ENCODE results near the gene ZNF408.
"Not testable (repeated sequence)": the region's sequence is repeated elsewhere in the genome, so short reads cannot be mapped to it uniquely, and the experiment has no call there.

ZNF408 gene

DNA sequence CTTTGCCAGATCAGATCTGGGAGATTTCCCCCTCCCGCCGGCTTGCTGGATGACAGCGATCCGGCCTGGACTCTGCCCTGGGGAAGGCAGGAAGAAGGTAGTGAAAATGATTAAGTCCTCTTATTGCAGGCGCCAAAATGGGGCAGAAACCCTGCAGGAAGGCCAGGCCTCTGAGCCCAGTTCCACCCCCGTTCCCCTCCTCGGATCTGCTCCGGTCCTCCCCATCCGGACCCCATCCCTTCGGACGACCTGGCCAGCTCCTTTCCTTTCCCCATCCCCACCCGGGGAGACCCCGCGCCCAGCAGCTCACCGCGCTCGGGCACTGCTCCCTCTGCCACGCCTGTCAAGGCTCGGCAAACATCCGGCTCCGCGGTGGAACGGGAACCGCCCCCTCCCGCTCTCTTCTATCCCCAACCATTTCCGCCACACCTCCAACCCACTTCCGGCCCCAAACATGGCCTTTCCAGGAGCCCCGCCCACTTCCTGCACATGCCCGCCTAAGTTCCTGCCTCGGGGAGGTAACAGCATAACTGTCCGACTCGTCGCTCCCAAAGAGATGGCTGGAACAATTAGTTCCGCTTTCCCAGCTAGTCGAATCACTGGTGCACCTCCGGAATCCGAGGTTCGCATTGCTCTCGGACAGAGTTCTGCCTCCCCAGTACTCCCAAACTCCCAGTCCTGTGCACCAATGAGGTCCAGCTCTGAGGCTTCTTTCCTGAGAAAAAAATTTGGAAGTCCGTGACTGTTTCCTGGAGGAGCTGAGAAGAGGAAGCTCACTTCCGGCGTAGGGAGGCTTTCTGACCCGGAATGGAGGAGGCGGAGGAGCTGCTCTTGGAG, at the start of gene ZNF408, which contains the start of gene ARHGAP1:
ZNF408 (plus strand) TSS at position 791 of the 837 bp plus-strand sequence; CDS start at position 808, 17 bp downstream.
ARHGAP1 (minus strand) TSS at position 379 of the 837 bp plus-strand sequence. CDS start 4,512 bp downstream, outside the sequence.
- DNase-seq, result peak; percentile 98

DNA sequence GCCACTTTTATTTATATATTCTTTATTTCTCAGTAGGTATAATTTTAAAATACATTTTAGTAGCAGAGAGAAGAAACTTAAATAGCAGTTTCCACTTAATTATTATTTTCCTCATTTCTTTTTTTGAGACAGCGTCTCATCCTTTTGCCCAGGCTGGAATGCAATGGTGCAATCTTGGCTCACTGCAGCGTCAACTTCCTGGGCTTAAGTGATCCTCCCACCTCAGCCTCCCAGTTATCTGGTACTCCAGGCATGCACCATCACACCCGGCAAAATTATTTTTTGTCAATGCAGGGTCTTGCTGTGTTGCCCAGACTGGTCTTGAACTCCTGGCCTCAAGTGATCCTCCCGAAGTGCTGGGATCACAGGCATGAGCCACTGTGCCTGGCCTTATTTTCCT, 45.2 kb upstream of the ZNF408 start:
- no peak for DNase-seq

DNA sequence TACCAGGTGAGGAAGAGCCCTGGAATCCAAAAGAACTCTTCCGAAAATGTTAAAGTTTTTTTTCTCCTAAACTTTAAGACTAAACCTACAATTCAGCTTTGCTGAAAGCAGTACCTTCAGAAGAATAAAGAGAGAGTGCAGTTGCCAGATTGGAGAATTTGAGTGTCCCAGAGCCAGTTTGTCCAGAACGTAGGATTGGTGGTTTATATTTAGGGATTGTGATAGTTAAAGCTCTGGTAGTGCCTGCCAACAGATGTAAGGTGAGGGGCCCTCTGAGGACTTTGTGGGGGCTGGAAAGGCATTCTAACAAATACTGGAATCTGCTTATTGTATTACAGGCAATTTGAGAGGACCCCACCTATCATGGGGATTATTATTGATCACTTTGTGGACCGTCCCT, 43.6 kb upstream of the ZNF408 start:
- DNase-seq, result no peak

DNA sequence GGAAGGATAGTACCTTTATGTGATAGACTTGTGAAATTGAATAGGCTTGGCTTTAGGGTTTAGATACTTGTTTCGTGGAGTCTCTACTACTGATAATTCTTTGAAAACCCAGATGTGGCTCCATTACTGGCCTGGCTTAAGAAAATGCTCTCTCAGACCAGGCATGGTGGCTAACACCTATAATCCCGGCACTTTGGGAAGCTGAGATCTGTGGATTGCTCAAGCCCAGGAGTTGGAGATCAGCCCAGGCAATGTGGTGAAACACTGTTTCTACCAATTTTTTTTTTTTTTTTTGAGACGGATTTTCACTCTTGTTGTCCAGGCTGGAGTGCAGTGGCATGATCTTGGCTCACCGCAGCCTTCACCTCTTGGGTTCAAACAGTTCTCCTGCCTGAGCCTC, 42.6 kb upstream of the ZNF408 start:
- DNase-seq, result no peak

DNA sequence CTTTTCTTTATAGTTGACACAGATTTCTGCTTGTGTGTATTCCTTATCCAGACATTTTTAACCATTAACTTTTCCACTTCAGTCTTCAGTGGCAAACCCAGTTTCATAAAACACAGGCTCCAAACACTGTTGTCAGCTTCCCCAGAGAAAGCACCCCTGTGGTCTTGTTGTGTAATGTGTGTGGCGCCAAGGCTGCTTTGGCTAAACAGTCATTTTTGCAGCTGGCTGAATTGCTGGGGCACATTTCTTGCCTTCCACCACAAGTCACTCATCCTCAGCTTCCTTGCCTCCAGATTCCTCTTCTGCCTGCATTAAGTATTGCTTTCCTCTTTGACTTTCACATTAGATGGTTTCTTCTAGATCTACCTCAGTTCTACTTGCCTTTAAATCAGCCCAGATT, 40.9 kb upstream of the ZNF408 start:
- DNase-seq, result no peak

DNA sequence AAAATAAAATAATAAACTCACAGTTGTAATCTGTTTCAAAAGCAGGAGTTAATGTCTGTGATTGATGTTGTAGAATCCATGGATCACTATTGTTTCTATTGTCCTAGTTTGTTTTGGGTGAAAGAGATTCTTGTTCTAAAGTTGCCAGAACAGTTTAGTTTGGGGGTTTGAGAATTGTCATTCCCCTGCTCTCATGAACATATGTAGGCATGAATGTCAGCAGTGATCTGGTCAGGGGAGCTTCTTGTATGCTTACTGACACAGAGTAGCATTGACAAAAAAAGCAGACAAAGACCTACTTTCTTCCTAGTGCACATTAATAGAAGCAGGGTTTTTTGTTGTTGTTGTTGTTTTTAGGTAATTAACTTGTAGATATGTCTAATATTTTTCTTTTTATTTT, 39.0 kb upstream of the ZNF408 start:
- DNase-seq, result no peak

DNA sequence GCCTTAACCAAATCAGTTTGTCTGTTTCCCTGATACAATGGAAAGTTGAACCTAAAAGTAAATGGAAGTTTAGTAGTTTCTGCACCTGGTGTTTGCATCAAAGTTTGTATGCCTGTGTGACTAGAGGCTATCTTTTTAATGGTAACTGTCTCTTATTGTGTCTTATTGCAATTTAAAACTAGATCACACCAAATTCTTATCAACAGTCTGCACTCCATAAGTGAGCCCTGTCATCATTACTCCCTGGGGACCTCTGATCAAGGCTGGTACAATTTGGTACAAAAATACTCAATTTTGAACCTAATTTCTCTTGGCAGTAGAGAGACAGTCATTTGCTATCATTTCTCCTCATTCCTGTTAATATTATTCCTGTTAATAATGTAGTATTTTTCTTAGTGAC, 38.5 kb upstream of the ZNF408 start:
- no peak for DNase-seq

DNA sequence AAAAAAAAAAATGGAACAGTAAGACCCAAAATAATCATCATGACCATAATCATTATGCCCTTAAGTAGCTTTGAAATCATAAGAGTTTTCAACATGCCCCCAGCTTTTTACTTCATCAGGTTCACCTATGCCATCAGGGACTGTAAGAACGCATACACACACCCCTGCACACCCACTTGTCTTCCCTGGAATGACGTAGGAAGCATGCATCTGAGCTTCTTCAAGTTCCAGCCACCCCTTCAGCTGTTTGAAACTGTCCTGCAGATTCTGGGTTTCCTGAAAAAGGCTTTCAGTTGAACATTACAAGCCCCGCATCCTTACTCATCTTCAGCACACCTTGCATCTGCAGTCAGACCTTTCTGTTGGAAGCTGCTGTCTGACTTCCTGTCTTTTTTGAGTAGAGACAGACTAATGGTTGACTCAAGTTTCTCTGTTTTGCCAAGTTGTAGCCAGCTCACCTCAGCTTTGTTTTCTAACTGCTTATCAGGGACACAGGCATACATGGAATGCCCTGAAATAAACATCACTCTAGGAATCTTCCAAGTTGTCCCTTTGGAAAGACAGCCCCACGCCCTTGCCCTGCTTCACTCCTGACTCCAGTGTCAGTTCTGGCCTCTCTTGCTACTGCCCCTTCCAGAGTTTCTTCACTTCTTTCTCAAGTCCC, 37.4 kb upstream of the ZNF408 start:
- no peak for DNase-seq

DNA sequence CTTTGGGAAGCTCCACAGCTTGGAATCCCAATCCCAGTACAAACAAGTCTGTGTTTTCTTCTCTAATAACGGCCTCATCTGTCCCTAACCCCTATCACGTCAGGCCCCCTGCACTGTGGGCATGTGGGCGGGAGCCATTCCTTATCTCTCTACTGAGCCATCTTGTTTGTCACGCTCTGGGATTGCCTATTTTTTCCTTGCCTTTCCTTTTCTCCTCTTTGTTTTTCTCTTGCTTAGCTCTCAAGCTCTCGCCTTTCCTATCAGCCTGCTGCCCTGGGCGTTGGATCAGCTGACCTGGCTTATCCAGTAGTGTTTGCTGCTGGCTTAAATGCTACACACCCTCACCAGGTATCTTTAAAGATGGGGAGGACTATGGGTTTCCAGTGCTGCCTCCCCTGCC, 36.2 kb upstream of the ZNF408 start:
- DNase-seq, result no peak

DNA sequence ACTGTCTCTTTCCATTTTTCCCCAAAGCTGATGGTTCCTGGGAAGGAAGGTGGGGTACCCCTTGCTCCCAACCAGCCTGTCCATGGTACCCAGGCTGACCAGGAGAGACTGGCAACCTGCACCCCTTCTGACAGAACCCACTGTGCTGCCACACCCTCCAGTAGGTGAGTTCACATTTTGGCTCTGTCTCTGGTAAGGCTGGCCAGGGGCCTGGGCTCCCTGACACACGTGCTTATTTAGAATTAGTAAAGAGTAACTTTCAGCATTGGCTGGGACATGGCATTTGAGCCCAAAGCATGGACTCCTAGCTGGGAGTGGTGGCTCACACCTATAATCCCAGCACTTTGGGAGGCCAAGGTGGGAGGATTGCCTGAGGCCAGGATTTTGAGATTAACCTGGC, 35.5 kb upstream of the ZNF408 start:
- no peak for DNase-seq

DNA sequence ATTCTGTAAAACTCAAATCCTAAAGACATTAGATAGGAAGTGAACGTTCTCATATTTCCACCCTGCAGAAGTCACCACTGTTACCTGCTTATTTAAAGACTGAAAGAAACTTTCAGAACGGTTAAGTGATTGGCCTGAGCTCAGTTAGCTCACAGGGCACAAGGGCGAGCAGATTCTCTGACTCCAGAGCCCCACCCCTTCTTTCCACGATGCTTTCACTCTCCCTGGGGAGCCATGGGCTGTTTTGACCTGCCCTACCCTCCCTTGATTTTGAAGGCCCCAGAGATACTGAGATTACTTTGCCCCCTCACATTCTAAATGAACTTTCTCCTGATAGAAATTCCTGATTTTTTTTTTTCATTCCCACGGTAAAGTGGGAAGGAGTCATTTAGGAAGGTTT, 34.3 kb upstream of the ZNF408 start:
- DNase-seq, result no peak

DNA sequence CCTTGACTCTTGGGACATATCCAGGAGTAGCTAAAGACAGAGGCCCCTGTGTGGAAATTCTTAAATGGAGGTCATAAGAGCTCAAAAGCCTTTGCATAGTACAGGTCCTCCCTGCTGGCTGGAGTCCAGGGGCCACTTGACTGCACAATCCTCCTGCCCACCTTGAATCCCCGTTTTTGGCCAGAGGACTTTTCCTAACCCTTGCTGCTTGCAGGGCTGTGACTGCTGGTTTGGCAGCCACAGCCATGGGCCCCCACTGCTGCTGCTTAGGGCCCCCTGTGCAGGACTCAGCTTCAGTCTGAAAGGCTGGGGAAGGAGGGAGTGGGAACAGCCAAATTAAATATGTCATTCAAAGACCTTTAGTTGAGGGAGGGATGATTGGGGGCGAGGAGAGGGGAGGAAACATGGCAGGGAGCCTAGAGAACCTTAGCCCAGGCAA, 33.8 kb upstream of the ZNF408 start:
- no peak for DNase-seq

DNA sequence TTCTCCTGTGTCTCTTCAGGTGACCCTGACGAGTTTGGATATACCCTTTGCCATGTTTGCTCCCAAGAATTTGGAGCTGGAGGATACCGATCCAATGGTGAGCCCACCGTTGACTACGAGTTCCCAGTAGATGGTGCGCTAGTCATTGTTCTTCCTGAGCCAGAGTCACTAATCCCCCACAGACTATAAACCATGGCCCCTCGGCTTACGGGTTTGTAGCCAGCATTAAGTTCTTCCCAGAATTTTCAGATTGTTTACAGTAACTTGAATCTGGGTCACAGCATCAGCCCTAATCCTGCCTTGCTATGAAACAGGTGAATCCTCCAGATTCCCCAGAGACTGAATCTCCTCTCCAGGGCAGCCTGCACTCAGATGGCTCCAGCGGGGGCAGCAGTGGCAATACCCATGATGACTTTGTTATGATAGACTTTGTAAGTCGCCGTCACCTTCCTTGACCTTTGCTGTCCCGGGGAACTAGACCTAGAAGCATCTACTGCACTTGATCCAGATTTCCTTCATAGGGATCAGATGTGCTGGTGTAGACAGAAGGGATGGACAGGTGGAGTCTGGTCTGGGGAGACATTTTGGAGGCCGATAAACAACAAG, 32.2 kb upstream of the ZNF408 start:
- no peak for DNase-seq

DNA sequence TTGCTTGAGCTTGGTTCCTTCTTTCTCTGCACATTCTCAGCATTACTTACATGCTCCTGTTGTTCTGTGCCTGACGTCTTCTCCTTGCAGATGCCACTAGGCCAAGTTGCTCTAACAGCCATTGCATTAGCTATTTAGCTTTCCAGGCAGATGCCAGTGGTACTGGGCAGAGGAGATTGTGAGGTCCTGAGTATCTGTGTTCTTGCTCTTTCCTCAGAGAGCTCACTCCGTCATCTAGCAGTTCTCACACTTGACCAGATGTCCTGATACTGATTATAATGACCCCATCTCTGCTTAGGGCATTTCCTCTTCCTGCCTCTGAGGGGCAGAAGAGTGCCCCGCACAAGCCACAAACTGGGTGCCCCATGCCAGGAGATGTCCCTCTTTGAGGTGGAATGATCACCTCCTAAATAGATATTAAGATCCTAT, 31.1 kb upstream of the ZNF408 start:
- DNase-seq, result no peak

DNA sequence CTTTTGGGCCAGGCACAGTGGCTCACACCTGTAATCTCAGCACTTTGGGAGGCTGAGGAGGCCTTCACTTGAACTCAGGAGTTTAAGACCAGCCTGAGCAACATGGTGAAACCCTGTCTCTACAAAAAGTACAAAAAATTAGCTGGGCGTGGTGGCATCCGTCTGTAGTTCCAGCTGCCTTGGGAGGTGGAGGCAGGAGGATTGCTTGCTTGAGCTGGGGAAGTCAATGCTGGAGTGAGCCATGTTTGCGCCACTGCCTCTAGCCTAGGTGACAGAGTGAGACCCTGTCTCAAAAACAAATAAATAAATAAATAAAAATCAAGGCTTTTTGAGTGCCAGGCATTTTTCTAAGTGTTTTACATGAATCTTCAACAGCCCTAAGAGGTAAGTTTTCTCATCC, 30.3 kb upstream of the ZNF408 start:
- DNase-seq, result not testable (repeated sequence)

DNA sequence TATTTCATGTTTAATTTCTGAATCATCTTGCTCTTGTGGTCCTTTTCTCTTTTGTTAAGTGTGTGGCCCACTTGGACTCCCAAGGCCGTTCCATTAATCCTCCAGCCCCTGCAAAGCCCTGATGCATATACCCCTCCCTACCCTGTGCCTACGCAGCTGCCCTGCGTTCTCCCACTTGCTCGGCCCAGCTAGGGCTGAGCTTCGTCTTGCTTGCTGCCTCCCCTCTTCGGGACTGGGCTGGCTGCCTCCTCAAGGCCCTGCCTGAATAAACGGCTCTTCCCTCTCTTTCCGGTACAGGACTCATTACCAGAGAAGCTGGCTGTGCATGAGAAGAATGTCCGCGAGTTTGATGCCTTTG, 28.9 kb upstream of the ZNF408 start:
- no peak for DNase-seq

DNA sequence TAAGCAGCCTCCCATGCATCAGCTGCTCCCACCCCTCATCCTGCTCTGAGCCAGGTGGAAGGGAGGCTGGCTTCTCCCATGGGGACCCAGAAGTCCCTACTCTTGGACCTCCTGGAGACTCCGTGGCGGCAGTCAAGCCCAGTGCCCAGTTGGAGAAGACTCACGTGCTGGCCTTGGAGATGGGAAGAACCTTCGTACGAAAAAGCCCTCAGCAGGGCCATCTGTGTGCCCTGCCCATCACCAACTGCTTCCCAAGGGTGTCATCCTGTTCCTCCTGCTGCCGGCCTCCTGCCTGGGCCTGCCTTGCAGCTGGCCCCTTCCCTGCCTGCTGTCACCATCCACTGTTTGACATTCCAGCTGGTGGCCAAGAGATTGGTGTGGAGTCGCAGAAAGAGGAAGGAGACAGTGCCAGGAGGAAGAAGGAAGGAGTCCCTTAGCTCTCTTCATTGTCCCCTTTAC, 28.4 kb upstream of the ZNF408 start:
- no peak for DNase-seq

DNA sequence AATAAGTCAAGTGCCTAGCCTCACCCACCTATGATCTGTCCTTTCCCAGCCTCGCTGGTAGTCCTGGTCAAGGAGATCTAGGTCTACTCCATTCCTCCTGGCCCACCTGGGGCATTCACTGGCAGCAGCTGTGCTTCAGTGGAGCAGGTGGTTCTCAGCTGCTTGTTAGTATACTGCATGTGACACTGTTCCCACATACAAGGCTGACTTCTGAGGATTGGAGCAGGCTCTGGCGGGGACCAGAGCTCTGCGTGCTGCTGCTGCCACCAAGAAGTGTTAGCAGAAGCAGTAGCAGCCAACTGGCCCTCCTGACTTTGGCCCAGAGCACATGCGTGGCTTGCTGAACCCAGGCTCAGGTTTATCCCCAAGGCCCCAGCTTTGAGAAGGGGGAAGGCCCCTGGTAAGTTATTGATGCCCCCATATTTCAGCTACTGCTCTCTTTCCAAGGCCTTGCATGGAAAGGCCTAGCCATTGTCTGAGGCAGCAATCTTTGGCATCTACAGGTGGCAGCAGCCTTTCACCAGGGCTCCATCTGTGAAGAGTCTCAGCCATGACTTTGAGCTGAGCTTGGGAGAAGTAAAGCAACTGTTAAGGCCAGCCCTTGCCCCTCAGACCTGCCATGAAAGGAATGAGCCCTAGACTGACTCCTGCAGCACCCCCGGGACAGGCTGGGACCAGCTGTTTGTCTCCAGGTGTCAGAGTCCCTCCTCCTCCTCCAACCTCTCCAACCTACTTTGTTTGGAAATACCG, 26.9 kb upstream of the ZNF408 start:
- DNase-seq, result no peak

DNA sequence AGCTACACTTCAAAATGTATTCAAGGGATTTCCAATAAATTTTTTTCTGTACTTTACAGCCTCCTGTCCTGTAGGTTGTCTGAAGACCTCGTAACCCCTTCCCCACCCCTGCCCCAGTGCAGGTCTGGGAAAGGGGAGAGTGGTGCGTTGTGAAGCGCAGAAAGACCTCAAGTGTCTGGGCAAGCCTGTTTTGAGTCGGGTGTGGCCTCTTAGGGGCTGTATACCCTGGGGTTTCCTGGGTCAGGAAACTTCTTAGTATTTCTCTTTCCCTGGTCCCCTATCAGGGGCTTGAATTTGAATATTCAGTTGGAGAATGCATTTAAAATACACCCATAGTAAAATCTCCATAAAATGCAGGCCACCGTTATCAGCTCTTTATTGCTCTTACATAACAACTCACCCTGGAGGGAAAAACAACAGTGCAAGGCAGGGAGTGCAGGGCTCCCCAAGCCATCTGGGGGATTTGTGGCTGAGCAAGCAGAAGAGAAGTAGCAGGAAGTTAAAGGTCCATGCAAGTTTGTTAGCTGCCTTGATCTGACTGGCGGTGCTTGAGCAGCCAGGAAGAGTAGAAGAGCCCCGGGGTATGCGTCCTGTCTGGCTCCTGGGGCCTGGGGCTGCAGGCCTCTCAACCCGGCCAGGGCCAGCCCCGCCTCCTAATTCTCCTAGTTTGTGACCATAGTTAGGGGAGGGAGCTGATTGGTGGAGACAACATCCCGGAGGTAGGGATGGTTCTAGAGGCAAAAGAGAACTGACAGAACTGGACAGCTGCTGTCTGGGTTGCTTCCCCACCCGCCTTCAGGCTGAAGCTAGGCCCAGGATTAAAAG, 26.2 kb upstream of the ZNF408 start:
- DNase-seq, result no peak

DNA sequence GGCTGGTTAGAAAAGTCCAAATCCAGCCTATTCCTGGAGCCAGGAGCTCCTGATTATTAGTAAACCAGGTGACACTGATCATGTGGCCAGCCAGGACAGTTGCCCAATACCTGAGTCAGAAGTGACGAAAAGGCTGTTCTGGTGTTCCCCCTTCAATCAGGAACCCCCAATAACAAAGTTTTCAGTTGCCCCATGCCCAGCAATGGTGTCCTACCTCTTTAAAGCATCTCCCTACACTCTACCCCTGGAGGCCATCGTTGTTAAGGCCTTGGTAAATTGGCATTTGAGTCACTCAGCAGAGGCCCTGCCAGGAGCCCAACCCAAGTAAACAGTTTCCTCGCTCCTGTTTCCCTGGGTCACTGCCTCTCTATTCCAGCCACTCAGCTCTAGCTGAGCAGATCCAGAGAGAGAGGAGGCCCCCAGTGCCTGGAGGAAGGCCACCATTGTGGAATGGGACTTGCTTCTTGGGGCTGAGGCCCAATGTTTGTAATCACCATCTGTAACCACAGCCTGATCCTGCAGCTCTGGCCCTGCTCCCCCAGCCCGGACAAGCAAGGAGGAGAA, 25.5 kb upstream of the ZNF408 start:
- no peak for DNase-seq

DNA sequence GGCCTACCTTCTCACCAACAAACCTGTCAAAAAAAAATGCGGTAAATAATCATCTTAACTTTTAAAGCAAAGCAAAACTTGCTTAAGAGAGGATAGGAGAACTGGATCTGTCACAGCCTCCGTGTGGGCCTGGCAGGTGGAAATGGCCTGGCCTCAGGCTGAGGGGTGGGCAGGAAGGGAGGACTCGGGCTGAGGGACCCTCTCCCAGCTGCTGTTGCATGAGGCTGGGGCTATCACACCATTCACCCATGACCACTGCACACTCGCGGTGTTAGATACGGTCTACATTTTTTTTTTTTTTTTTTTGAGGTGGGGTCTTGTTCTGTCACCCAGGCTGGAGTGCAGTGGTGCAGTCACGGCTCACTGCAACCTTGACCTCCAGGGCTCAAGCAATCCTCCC, 24.9 kb upstream of the ZNF408 start:
- DNase-seq, result no peak
